Measurements from ENCODE around the gene SASH1. TPM values are rescaled to one million over a fixed set of nuclear protein-coding genes. Genes with fewer than 3 reads are reported as not detected.

The SASH1 gene
- total RNA-seq, 1 experiment from 2014 or later: 19.2 TPM

DNA sequence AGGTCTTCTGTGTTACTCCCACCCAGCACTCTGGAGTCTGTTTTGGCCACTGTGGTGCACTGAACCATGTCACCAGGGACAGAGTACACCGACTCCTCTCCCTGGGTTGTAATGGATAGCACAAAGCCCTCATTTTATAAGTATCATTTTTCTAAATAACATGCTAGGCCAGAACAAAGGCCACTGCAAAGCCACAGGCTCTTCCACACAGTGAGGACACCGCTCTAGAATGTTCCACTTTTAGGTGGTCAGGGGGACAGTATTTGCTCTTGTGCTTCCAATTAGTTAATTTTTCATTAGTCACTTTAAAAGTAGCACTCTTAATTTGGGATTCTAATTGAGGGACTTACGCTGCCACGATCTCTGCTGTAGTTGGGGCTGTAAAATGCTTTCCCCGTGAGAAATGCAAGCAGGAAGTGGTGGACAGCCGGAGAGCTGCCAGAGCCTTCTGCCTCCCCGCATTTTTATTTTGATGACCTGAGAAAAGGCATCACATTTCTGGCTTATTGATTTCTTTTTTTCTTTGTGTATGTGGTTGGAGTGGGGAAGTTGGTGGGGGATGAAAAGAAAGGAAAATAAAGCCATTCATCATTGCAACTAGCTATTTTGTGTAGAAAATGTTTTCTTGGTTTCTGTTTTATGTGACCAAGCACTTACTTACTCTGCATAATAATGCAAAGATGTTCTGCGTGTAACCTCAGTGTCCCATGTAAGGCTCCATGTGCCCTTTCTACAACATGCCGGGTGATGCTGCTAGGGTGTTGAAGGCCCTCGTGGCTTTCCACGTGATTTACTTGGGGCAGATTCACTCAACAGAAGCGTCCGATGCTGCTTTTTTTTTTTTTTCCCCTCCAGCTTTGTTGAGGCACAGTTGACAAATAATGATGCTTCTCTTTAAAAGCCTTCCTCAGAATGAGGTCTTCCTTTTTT, 195.9 kb downstream of the SASH1 start:
- CTCF ChIA-PET: no interaction called here
- BruUV-seq (replicated peaks): no TSS peak
- POLR2A ChIA-PET (ENCODE audit: low non-redundant PET): no interaction called here
- Histone ChIP-seq H3K27me3 (replicated peaks; ENCODE audit: insufficient read depth, low read depth, low read length, poor library complexity) (no peaks in the 10 kb centered on the region), H3K4me1 (ENCODE audit: insufficient read depth, low read length, poor library complexity, severe bottlenecking) (no peaks in the 10 kb centered on the region), H3K27ac (ENCODE audit: low read depth, low read length, poor library complexity, severe bottlenecking) (no peak overlapping the region), H3K9me3 (ENCODE audit: low read depth, low read length, poor library complexity, severe bottlenecking) (no peaks in the 10 kb centered on the region), H3K4me3 (ENCODE audit: low read depth, low read length, poor library complexity, severe bottlenecking) (no peak overlapping the region), H3K36me3 (ENCODE audit: insufficient read depth, low read length, poor library complexity, severe bottlenecking) (peaks cover 37% of the 10 kb centered on the region)
- DNase-seq (ENCODE audit: low spot score): no peak
- intact Hi-C loops (cut with micrococcal nuclease; ENCODE audit: unreplicated experiment): no loop called here
- no peak for TF ChIP-seq EZH2 (IDR thresholded peaks at IDR 0.05; ENCODE audit: borderline replicate concordance, low read depth, low read length, poor library complexity, severe bottlenecking)
- TF ChIP-seq, protein P1, sequence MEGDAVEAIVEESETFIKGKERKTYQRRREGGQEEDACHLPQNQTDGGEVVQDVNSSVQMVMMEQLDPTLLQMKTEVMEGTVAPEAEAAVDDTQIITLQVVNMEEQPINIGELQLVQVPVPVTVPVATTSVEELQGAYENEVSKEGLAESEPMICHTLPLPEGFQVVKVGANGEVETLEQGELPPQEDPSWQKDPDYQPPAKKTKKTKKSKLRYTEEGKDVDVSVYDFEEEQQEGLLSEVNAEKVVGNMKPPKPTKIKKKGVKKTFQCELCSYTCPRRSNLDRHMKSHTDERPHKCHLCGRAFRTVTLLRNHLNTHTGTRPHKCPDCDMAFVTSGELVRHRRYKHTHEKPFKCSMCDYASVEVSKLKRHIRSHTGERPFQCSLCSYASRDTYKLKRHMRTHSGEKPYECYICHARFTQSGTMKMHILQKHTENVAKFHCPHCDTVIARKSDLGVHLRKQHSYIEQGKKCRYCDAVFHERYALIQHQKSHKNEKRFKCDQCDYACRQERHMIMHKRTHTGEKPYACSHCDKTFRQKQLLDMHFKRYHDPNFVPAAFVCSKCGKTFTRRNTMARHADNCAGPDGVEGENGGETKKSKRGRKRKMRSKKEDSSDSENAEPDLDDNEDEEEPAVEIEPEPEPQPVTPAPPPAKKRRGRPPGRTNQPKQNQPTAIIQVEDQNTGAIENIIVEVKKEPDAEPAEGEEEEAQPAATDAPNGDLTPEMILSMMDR (conservative IDR thresholded peaks at IDR 0.05; ENCODE audit: low read depth, low read length): no peak

DNA sequence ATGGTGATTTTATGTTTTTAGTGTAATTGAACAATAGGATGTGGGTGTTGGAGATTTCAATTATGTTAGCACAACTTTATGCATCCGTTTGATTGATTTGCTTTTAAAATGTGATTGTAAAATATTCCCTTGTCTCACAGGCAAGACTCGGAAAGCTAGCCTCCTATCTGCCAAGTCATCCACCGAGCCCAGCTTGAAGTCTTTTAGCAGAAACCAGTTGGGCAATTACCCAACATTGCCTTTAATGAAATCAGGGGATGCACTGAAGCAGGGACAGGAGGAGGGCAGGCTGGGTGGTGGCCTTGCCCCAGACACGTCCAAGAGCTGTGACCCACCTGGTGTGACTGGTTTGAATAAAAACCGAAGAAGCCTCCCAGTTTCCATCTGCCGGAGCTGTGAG, 200.9 kb downstream of the SASH1 start:
- Histone ChIP-seq H3K4me3 (ENCODE audit: low read depth, low read length, poor library complexity, severe bottlenecking) (no peak overlapping the region), H3K4me1 (ENCODE audit: insufficient read depth, low read length, poor library complexity, severe bottlenecking) (no peaks in the 10 kb centered on the region), H3K27me3 (replicated peaks; ENCODE audit: insufficient read depth, low read depth, low read length, poor library complexity) (no peaks in the 10 kb centered on the region), H3K36me3 (ENCODE audit: insufficient read depth, low read length, poor library complexity, severe bottlenecking) (peaks cover 16% of the 10 kb centered on the region), H3K9me3 (ENCODE audit: low read depth, low read length, poor library complexity, severe bottlenecking) (no peaks in the 10 kb centered on the region), H3K27ac (ENCODE audit: low read depth, low read length, poor library complexity, severe bottlenecking) (no peak overlapping the region)
- intact Hi-C loops (cut with micrococcal nuclease; ENCODE audit: unreplicated experiment): no loop called here
- no peak for DNase-seq (ENCODE audit: low spot score)
- TF ChIP-seq, protein P1 (conservative IDR thresholded peaks at IDR 0.05; ENCODE audit: low read depth, low read length): no peak
- TF ChIP-seq EZH2 (IDR thresholded peaks at IDR 0.05; ENCODE audit: borderline replicate concordance, low read depth, low read length, poor library complexity, severe bottlenecking): no peak
- POLR2A ChIA-PET (ENCODE audit: low non-redundant PET): interaction anchor here (0.6 kb wide), 1 partner anchor 242 kb away, joined by 26 read pairs; no protein-coding TSS in a partner anchor
- BruUV-seq (replicated peaks): no TSS peak
- CTCF ChIA-PET: no interaction called here

DNA sequence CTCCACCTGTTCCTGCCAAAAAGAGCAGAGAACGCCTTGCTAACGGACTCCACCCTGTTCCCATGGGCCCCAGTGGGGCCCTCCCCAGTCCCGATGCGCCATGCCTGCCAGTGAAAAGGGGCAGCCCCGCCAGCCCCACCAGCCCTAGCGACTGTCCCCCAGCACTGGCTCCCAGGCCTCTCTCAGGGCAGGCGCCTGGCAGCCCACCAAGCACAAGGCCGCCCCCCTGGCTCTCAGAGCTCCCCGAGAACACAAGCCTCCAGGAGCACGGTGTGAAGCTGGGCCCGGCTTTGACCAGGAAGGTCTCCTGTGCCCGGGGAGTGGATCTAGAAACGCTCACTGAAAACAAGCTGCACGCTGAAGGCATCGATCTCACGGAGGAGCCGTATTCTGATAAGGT, 201.8 kb downstream of the SASH1 start:
- Histone ChIP-seq H3K27ac (ENCODE audit: low read depth, low read length, poor library complexity, severe bottlenecking) (no peak overlapping the region), H3K4me1 (ENCODE audit: insufficient read depth, low read length, poor library complexity, severe bottlenecking) (no peaks in the 10 kb centered on the region), H3K27me3 (replicated peaks; ENCODE audit: insufficient read depth, low read depth, low read length, poor library complexity) (no peaks in the 10 kb centered on the region), H3K9me3 (ENCODE audit: low read depth, low read length, poor library complexity, severe bottlenecking) (no peaks in the 10 kb centered on the region), H3K4me3 (ENCODE audit: low read depth, low read length, poor library complexity, severe bottlenecking) (no peak overlapping the region), H3K36me3 (ENCODE audit: insufficient read depth, low read length, poor library complexity, severe bottlenecking) (peaks cover 17% of the 10 kb centered on the region)
- no peak for TF ChIP-seq EZH2 (IDR thresholded peaks at IDR 0.05; ENCODE audit: borderline replicate concordance, low read depth, low read length, poor library complexity, severe bottlenecking)
- TF ChIP-seq, protein P1 (conservative IDR thresholded peaks at IDR 0.05; ENCODE audit: low read depth, low read length): no peak
- DNase-seq (ENCODE audit: low spot score): no peak
- ChIA-PET POLR2A (ENCODE audit: low non-redundant PET) (no interaction called here), CTCF (no interaction called here)
- BruUV-seq (replicated peaks): no TSS peak
- intact Hi-C loops (cut with micrococcal nuclease; ENCODE audit: unreplicated experiment): no loop called here

All from A673 (cell line).